Embryonic facial prominence (tissue), 1 donor: ENCODE results near the gene AGO3.
"Not testable (repeated sequence)": the region's sequence is repeated elsewhere in the genome, so short reads cannot be mapped to it uniquely, and the experiment has no call there.

Source experiments
- DNase-seq: peaks from one replicate; pipeline ENCODE4 v3.0.0-alpha.2; 2016; ENCODE audit errors: extremely low spot score

The AGO3 gene

DNA sequence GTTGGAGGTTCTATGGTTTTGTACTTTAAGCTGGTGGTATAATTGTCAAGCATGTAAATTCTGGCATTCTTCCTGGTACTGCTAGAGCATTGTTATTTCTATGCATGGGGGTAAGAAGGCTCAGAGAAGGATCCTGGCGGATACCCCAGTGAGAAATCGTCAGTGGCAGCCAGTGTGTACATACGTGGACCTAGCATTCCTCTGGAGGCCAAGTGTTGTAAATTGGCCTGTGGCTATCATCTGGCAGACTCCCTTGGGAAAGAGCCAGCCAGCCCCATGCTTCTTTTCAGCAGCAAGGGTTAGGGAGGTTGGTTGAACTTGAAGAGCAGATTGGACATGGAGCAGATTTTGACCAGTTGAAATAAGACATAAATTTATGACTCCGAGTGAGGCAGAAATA is 5.2 kb upstream of the AGO3 start:
- no peak for DNase-seq

DNA sequence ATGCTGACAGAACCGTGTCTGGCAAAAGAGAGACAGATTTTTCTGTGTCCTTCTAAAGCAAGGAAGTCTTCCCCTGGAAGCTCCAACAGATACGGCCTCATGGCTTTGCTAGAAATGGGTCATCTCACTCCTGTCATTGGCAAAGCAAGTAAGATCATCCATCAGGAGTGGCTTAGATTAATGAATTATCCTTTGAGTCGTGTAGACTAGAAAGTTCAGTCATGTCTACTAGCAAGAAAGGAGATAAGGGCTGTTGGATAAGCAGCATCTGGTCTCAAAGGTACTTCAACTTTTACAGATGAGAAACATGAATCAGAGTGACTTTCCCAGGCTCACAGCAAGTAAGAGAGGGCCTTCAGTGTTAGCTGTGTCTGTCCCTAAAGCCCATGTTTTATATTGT is 3.4 kb upstream of the AGO3 start:
- DNase-seq = no peak

DNA sequence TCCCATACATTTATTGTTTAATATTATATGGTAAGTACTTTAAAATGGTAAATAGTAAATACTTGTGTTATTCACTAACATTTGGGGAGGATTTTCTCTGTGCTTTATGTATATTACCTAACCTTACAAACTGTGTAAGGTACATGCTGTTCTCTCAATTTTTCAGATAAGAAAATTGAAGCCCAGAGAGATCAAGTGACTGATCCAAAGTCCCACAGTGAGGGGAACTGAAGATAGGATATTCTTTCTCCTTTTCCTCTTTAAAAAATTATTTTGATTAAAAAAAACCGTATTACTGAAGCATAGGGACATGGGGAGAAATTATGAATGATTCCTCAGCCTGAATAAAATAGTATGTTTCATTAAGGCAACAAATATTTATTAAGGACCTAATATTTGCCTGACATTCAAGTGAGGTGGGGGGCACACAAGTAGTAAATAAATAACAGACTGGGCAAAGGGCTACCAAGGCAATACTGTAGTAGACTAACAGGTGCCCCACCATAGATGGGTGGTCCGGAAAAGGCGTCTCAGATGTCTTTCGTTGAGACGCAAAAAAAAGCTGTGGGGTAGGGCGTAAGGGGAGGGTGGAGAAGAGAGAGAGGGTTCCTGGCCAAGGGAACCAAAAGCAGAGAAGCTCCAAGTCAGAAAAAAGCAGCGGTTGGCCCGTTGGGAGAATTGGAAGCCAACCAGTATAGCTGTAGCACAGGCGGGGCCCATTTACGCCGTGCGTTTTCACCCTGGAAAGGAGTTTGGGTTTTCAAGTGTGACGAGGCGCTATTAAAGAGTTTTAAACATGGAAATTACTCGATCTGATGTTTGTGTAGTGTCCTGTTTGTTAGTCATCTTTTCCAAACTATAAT is 944 bp upstream of the AGO3 start:
- DNase-seq = peak; percentile 16

DNA sequence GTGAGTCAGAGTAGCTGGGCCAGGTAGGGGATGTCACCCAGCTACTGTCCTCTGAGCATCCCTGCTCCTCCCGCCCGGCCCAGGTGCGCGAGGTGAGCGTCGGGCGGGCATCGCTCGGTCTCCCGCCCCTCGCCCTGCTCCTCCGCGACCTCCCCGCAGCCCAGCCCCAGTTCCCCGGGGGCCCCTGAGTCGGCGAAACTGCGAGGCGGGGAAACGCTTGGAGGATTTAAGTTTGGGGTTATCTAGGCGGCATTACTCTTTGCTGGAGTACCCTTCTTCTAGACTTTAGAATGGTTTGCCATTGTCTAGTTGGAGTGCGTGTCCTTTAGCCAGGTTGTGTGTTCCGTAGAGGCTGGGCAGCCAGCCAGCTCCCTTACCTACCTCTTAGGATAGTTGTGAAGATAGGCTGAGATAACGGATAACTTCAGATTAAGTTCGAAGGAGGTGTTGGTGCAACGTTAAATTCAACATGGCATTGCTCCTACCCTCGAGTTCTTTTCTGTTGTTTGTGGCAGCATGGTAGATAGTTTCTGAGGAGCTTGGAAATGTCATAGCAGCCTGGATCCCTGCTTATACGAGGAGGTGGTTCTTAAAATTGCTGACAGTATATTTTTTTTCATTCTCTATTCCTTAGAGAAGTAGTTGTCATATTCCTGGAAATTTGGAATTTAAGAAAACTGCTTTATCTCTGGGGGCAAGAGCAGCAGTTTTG is 697 bp downstream of the AGO3 start:
- no peak for DNase-seq

DNA sequence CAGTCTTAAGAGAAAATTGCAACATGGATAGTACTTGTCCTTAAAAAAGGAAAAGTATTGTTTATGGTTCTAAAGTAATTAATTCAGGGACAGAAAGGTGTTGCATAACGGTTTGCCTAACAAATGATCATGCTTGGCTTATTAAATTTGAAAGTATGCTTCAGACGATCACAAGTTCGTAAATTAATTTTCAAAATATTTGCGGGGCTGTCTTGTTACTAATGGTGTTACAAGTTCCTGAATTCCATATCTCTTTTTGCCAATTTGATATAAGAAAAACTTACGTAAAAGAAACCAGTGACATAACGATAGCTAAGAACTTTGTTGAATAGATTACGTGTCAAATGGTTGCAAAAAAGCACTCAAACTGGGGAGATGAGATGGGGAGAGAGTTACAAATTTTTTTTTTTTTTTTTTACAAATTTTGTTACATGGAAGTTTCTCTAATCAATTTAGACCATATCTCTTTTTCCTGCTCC is 1.3 kb downstream of the AGO3 start:
- no peak for DNase-seq

DNA sequence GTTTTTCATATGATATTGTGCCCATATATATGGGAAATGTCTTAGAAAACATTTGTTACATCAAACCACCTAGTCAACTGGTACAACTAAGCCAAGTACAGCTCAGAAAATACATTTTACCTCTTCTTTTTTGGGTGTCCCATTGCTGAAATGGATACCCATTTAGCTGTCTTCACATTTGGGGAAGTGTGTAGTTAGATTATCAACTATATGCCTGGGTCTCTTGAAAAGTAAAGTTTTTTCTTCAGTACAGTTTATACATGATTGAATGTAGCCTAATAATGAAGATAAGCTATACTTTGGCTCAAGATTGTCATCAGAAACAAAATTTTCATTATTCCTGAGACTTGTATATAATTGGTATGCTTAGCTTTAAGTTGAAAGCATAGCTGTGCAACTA is 2.0 kb downstream of the AGO3 start:
- no peak for DNase-seq

DNA sequence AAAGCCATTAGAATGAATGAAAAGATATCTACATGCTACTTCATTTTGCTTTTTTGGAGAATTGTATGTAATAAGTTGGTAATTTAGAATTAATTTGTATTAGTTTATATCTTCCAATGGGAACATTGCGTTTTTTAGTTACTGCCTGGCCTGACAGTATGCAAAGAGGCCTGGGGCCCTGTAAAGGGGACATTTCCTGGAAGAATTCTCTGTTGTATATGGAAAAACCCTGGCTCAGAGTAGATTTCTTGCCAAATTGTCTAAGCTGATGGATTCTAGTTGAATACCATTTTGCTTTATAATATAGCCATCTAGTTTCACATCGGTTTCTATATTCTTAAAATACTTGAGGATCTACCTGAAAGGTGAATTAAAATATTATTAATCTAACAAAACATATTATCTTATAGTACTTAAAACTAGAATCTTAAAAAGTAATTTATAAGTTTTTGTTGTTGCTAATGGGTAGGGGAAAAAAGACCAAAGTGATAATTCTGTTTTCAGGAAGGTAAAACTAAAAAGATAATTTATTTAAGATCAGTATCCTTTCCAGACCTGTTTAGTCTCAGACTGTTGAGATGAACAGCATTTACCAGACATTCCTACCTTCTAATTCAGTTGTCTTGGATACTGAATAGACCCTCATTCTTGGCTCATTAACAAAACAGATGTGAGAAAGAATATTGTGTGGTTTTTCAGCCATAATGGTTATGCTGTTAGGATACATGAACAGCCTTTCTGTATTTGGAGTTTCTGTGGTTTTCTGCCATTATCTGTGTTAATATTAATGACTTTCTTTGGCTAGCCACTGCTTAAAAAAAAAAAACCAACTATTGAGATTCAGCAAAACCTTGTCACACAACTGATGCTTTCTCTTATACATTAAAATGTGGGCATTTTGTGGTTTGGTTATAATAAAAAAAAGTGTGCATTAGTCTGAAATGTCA is 4.8 kb downstream of the AGO3 start:
- peak; percentile 48 for DNase-seq

DNA sequence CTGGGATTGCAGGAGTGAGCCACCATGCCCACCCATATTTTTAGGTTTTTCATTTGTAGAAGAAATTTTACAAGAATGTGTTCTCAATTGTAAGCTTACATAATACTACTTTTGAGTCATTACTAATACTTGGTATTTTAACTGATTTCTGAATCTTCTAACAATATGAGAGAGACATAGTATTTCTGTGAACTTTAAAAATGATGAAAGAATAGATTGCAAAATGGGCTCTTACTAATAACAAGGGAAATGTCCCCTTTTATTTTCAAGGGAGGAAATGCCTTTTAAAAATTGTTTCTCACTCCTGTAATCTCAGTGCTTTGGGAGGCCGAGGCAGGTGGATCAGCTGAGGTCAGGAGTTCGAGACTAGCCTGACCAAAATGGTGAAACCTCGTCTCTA is 5.9 kb downstream of the AGO3 start:
- no peak for DNase-seq

DNA sequence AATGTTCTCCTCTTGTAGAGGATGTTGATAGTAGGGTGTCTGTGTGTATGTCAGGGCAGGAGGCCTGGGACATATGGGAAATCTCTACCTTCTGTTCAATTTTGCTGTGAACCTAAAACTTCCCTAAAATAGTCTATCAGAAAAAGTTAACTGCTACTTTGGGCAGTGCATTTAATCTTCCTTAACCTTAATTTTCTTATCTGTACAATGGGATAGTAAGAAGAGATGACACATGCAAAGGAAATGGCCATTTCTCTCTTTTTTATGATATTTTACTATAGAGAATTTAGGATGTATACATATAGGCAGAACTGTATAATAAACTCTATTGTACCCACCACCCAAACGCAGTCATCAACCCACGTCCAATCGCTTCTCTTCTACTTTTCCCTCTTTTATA is 8.6 kb downstream of the AGO3 start:
- no peak for DNase-seq

DNA sequence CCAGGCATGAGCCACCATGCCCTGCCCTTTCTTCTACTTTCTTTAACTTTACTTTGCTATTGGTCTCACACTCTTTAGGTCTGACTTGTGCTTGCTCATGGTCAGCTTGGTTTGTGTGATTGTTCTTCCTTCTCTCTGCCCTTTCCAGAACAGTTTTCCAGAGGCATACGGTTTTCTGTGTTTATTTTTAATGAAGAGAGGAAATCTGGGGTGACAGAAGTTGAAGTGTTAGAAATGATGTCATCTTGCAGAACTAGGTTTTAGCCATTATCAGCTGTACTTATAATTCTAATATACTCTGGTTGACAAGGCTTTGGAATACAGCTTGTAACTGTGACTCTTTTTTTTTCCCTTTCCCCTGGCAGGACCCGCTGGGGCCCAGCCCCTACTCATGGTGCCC is 14.4 kb downstream of the AGO3 start:
- no peak for DNase-seq

DNA sequence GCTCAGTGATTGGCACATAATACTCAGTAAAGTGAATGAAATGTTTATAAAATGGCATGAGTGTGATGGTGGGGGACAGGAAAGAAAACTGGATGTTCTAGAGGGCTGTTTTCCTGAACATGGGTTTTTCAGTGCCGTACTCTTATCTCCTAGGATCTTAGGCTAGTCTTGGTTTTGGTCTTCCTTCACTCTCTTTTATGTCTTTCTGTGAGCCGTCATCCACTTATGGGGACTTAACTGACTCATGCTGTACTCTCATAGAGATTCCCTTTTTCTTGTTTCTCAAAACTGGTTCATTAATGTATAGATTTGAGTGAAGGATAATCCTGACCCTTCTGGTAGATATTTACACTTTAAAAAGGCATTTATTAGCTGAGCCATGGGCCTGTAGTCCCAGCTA is 16.6 kb downstream of the AGO3 start:
- DNase-seq = no peak

DNA sequence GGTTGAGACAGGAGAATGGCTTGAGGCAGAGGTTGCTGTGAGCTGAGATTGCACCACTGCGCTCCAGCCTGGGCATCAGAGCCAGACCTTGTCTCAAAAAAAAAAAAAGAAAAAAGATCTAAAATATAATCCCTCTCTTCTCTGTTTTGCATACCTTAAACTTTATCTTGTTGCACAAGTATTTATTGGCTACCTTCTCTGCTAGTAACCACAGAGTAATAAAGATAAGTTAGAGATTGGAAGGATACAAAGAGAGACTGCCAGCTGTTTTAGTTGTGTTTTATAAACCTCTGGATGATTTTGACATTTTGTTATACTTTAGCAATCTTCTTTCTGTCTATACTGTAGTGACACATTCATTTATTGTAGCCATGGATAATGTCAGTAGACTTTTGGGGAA is 27.7 kb downstream of the AGO3 start:
- no peak for DNase-seq

DNA sequence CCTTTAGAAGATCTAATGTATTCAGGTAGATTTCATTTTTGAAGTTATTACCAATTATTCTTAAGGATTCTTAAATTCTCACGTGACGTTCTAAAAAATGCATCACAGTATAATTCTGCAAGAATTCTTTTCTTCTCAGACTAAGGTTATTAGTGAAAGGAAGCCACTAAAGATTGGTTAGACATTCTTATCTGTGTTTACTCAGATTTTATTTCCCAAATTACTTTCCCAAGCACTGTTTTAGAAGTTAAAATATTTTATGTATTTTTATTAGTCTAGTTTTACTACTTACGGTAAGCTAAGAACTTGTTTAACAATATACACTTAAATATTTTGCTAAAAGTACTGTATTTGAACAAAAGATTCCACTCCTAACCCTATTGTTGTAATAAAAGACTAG is 28.4 kb downstream of the AGO3 start:
- no peak for DNase-seq

DNA sequence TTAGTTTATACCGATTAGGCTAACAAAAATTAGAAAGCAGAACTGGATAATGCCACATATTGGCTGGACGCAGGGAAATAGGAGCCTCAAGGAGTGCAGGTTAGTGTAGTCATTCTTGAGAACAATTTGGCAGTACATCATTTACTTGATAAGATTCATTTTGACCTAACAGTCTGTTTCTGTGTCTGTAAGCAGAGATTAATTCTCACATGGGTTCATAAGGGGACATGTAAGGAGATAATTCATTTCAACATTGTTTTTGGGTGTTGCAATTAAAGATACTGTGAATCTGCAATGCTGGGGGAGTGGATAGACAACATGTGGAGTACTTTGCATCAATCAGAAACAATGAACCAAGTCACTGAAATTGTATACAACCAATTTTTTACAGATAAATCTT is 32.0 kb downstream of the AGO3 start:
- no peak for DNase-seq

DNA sequence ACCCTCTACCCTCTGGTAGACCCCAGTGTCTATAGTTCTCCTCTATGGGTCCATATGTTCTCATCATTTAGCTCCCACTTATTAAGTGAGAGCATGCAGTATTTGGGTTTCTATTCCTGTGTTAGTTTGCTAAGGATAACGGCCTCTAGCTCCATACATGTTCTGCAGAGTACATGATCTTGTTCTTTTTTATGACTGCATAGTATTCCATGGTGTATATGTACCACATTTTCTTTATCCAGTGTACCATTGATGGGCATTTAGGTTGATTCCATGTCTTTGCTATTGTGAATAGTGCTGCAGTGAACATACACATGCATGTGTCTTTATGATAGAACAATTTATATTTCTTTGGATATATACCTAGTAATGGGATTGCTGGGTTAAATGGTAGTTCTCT is 33.4 kb downstream of the AGO3 start:
- DNase-seq = not testable (repeated sequence)

DNA sequence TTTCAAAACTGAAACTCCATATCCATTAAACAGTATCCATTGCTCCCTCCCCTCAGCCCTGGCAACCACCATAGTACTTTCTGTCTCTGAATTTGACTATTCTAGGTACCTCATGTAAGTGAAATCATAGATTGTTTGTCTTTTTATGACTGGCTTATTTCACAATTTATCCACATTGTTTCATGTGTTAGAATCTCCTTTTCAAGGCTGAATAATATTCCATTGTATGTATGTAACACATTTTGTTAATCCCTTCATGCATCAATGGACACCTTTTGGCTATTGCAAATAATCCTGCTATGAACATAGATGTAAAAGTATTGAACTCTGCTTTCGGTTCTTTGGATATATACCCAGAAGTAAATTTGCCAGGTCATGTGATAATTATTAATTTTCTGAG is 37.5 kb downstream of the AGO3 start:
- DNase-seq = no peak

DNA sequence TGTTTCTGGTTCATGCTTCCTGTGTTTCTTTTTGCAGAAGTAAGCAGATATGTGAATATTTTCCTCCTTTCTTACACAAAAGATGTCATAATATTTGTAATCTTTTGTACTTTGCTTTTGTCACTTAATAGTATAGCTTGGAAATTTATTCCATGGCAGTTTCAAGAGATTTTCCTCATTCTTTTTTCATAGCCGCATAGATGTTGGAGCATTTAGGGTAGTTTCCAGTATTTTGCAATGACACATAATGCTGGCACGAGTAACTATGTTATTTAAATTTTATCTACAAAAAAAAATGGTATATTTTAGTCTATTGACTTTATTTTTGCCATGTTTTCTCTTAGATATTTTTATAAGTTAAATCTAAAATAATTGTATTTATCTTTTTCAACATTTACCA is 40.7 kb downstream of the AGO3 start:
- DNase-seq = no peak

DNA sequence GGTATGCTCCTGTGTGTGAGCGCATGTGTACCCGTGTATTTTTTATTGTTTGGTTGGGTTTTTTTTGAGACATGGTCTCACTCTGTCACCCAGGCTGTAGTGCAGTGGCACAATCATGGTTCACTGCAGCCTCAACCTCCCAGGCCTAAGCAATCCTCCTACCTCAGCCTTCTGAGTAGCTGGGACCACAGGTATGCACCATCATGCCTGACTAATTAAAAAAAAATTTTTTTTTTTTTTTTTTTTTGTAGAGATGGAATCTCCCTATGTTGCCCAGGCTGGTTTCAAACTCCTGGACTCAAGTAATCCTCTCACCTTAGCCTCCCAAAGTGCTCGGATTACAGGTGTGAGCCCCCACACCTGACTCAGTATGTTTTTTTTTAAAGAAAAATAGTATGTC is 41.7 kb downstream of the AGO3 start:
- DNase-seq = not testable (repeated sequence)

DNA sequence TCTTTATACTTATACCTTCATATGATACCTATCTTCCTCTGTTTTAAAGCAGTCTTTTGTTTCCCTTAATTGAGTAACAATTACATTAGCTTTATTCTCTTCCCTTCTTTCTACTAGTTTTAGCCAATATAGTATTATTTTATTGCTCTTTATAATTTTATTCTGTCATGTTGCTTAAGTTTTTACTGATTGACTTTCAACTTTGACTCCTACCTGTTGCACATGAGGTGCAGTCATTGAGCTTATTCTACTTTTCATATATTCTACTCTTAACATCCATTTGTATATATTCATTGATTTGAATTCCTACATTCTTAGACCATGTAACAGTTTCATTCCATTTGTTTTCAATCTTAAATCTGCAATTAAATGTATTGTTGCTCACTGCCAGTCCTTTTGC is 49.2 kb downstream of the AGO3 start:
- DNase-seq = no peak

DNA sequence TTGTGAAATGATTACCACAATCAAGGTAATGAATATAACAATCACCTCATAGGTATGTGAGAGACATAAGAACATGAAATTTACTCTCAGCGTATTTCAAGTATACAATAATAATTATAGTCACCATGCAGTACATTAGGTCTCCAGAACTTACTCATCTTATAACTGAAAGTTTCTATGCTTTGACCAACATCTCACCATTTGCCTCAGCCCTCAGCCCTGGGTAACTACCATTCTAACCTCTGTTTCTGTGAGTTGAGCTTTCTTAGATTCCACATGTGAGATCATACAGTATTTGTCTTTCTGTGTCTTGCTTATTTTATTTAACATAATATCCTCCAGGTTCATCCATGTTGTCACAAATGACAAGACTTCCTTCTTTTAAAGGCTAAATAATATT is 57.3 kb downstream of the AGO3 start:
- DNase-seq = no peak

DNA sequence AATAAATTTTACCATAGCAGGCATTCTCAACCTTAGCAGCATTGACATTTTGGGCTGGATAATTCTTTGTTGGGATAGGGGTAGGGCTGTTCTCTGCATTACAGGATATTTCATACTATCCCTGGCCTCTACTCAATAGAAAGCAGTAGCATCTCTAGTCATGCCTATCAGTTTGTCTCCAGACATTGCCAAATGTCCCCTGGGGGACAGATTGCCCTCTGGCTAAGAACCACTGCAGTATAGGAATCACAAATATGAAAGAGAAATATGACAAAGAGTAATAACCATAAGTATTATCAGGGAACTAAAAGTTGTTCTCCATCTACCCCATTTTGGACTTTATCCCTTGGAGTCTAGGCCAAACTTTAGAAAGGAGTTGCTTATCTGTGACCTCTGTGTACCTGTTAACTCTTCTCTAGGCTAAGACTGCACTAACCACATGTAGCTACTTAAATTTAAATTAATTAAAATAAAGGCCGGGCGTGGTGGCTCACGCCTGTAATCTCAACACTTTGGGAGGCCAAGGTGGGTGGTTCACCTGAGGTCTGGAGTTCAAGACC is 76.1 kb downstream of the AGO3 start:
- no peak for DNase-seq

DNA sequence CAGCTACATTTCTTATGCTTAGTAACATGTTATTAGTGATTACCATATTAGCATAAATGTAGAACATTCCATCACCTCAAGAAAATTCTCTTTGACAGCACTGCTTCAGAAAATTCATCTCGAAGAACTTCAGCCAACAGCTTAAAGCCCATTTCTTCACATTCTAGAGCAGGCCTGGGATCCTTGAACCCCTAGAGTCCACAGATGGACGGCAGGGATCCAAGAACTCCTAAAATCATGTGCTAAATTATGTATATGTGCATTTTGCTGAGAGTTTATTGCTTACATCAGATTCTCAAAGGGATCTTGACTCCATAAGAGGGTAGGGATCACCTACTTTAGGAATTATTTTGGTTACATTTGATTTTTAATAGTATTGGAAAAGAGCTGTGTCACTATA is 76.8 kb downstream of the AGO3 start:
- no peak for DNase-seq
